ENCODE results near the gene SIDT2.

DNA sequence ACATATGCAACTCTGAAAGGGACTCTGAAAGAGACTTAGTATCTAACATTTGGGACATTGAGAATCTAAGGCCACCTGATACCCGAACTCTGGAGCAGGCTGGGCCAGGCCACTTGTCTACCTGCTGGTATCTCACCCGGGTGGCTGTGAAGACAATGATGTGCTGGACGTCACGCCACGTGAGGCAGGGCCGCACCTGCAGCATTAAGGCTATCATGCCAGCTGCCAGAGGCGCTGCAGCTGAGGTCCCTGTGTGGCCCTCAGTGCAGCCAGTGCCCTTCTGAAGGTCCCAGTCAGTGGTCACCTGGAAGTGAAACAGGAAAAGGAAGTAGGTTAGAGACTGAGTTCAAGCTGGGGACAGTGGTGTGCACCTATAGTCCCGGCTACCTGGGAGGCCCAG, 40.9 kb downstream of the SIDT2 start:
- TF ChIP-seq, protein P1, sequence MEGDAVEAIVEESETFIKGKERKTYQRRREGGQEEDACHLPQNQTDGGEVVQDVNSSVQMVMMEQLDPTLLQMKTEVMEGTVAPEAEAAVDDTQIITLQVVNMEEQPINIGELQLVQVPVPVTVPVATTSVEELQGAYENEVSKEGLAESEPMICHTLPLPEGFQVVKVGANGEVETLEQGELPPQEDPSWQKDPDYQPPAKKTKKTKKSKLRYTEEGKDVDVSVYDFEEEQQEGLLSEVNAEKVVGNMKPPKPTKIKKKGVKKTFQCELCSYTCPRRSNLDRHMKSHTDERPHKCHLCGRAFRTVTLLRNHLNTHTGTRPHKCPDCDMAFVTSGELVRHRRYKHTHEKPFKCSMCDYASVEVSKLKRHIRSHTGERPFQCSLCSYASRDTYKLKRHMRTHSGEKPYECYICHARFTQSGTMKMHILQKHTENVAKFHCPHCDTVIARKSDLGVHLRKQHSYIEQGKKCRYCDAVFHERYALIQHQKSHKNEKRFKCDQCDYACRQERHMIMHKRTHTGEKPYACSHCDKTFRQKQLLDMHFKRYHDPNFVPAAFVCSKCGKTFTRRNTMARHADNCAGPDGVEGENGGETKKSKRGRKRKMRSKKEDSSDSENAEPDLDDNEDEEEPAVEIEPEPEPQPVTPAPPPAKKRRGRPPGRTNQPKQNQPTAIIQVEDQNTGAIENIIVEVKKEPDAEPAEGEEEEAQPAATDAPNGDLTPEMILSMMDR (IDR thresholded peaks at IDR 0.05): no peak
- no peak for TF ChIP-seq POLR2A (IDR thresholded peaks at IDR 0.05)

Measured in body of pancreas (tissue), 4 donors.